GM18511 (cell line): ENCODE measurements around the gene GGCX.
A peak's percentile ranks its signal among the peaks of the same experiment; 100 is the strongest.
"Not testable (repeated sequence)": the region's sequence is repeated elsewhere in the genome, so short reads cannot be mapped to it uniquely, and the experiment has no call there.

Experiments used
- ATAC-seq: cut with Tn5 transposase; IDR thresholded peaks from one replicate; pipeline ENCODE4 v1.9.1; 2021; ENCODE audit warnings: mild to moderate bottlenecking, moderate library complexity; ENCODE audit not compliant: unreplicated experiment

Gene GGCX

GRCh38 chr2:85577063-85577385 is 15.7 kb upstream of the GGCX start:
- ATAC-seq: no peak

- ATAC-seq: no peak
These were observed 14.4 kb upstream of the GGCX start for GRCh38 chr2:85575739-85576138.

- no peak for ATAC-seq
These were observed 5.0 kb upstream of the GGCX start for GRCh38 chr2:85566265-85566664.

- no peak for ATAC-seq
These were observed 2.9 kb upstream of the GGCX start for GRCh38 chr2:85564144-85564563.

- peak; percentile 30 for ATAC-seq
These were observed 447 bp downstream of the GGCX start for GRCh38 chr2:85560812-85561279.

GRCh38 chr2:85560403-85560726 is 928 bp downstream of the GGCX start:
- ATAC-seq: not testable (repeated sequence)

- ATAC-seq: no peak
These were observed 3.1 kb downstream of the GGCX start for GRCh38 chr2:85558160-85558559.

GRCh38 chr2:85557130-85557529 is 4.2 kb downstream of the GGCX start:
- ATAC-seq: no peak

GRCh38 chr2:85554980-85555612 is 6.2 kb downstream of the GGCX start:
- no peak for ATAC-seq

GRCh38 chr2:85553184-85553583 is 8.1 kb downstream of the GGCX start:
- no peak for ATAC-seq

- ATAC-seq: peak; percentile 72
These were observed 9.3 kb downstream of the GGCX start for GRCh38 chr2:85551698-85552678.

GRCh38 chr2:85550486-85550885 is 10.8 kb downstream of the GGCX start:
- ATAC-seq: no peak

- no peak for ATAC-seq
These were observed 11.5 kb downstream of the GGCX start for GRCh38 chr2:85549826-85550225.

- no peak for ATAC-seq
These were observed 12.2 kb downstream of the GGCX start for GRCh38 chr2:85549095-85549494.

GRCh38 chr2:85548608-85548900 is 12.7 kb downstream of the GGCX start:
- no peak for ATAC-seq

- no peak for ATAC-seq
These were observed 13.3 kb downstream of the GGCX start for GRCh38 chr2:85547859-85548607.

- ATAC-seq: no peak
These were observed 14.0 kb downstream of the GGCX start for GRCh38 chr2:85547089-85547858.

GRCh38 chr2:85545780-85546240 is 15.5 kb downstream of the GGCX start:
- ATAC-seq: no peak

- not testable (repeated sequence) for ATAC-seq
These were observed 16.1 kb downstream of the GGCX start for GRCh38 chr2:85544915-85545779.

GRCh38 chr2:85544254-85544691 is 17.0 kb downstream of the GGCX start:
- not testable (repeated sequence) for ATAC-seq
